HUES48 (cell line): ENCODE measurements around the gene GNAI3.
"Not testable (repeated sequence)": the region's sequence is repeated elsewhere in the genome, so short reads cannot be mapped to it uniquely, and the experiment has no call there.

Source experiments
- H3K27ac ChIP-seq: one replicate; pipeline ENCODE4 v1.7.0; 2013; ENCODE audit warnings: low read depth, low read length, inconsistent platforms
- H3K27me3 ChIP-seq: 2 replicates; pipeline ENCODE4 v1.6.1; 2013; ENCODE audit warnings: mild to moderate bottlenecking, low read length; ENCODE audit not compliant: control insufficient read depth, insufficient read depth
- H3K36me3 ChIP-seq: 2 replicates; pipeline ENCODE4 v1.6.1; 2013; ENCODE audit warnings: low read length; ENCODE audit not compliant: control insufficient read depth, insufficient read depth
- H3K4me1 ChIP-seq: 2 replicates; pipeline ENCODE4 v1.6.1; 2013; ENCODE audit warnings: mild to moderate bottlenecking, low read length; ENCODE audit not compliant: control insufficient read depth, insufficient read depth
- H3K4me3 ChIP-seq: 2 replicates; pipeline ENCODE4 v1.5.1; 2013; ENCODE audit warnings: mild to moderate bottlenecking, low read depth, low read length
- H3K9ac ChIP-seq: 2 replicates; pipeline ENCODE4 v1.6.1; 2013; ENCODE audit warnings: mild to moderate bottlenecking, low read depth, low read length, moderate library complexity
- H3K9me3 ChIP-seq: 2 replicates; pipeline ENCODE4 v1.6.1; 2013; ENCODE audit warnings: low read length; ENCODE audit not compliant: control insufficient read depth, insufficient read depth

Gene GNAI3

DNA sequence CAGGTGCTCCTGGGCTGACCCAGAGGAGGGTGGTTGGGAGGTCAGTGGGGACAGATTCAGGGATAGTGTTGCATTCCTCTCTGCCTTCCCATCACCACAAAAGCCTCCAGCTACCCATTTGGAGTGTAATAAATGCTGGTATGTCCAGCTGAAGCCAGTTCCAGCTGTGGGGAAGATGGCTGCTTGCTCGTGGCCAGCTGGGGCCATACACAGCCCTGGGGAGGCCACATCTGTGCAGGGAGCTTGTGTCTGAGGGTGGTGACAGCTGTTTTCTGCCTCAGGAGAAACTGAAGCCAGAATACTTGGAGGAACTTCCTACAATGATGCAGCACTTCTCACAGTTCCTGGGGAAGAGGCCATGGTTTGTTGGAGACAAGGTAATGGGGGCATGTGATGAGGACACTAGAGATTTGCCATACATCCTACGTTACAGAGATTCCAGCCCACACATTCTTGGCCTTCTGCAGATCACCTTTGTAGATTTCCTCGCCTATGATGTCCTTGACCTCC lies 110.2 kb downstream of the GNAI3 start:
- Histone ChIP-seq H3K4me3 (no peak overlapping the region), H3K36me3 (no peaks in the 10 kb centered on the region), H3K27me3 (peaks cover 11% of the 10 kb centered on the region), H3K27ac (no peak overlapping the region), H3K4me1 (no peaks in the 10 kb centered on the region), H3K9ac (no peak overlapping the region), H3K9me3 (no peaks in the 10 kb centered on the region)

DNA sequence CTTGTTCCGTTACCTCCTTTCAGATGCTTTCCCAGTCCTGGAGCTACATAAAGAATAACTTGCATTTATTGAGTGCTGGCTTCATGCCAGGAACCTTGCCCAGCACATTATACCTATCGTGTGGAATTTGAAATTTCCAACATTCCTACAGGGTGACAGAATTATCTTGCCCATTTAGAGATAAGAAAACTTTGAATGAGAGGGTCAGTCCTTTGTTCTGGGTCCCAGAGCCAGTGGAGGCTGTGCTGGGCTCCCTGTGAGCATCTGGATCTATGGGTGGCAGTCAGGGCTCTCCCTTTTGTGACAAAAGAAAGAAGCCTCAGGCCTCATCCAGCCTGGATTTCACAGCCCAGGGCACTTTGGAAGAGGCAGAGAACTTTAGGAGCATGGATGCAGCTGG lies 110.7 kb downstream of the GNAI3 start:
- H3K9ac ChIP-seq = no peak overlapping the region
- H3K9me3 ChIP-seq = no peaks in the 10 kb centered on the region
- no peak overlapping the region for H3K4me3 ChIP-seq
- H3K36me3 ChIP-seq = no peaks in the 10 kb centered on the region
- peaks cover 10% of the 10 kb centered on the region for H3K27me3 ChIP-seq
- H3K27ac ChIP-seq = no peak overlapping the region
- no peaks in the 10 kb centered on the region for H3K4me1 ChIP-seq

- Histone ChIP-seq H3K27me3 (no peaks in the 10 kb centered on the region), H3K9me3 (no peaks in the 10 kb centered on the region), H3K9ac (no peak overlapping the region), H3K4me3 (no peak overlapping the region), H3K27ac (no peak overlapping the region), H3K36me3 (no peaks in the 10 kb centered on the region), H3K4me1 (no peaks in the 10 kb centered on the region)
Measured at GRCh38 chr1:109659997-109660690, 111.7 kb downstream of the GNAI3 start.

DNA sequence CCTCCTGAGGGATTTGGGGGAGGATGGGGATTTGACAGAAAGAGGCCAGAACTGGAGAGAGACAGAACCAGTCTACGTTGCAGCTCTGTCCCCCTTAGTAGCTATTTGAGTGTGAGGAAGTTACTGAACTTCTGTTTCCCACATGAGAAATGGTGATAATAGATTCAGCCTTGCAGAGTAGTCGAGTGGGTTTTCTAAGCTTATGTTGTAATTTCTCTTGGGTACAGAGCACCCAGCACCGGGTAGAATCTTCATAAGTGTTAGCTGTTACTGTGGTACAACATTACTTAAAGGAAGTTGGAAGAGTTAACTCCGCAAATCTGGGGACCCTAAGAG lies 112.2 kb downstream of the GNAI3 start:
- H3K4me1 ChIP-seq, H3K27me3 ChIP-seq, H3K9me3 ChIP-seq, H3K9ac ChIP-seq, H3K36me3 ChIP-seq, H3K27ac ChIP-seq, H3K4me3 ChIP-seq: not testable (repeated sequence)

- Histone ChIP-seq H3K9ac (no peak overlapping the region), H3K4me1 (no peaks in the 10 kb centered on the region), H3K4me3 (no peak overlapping the region), H3K27me3 (no peaks in the 10 kb centered on the region), H3K9me3 (no peaks in the 10 kb centered on the region), H3K36me3 (no peaks in the 10 kb centered on the region), H3K27ac (no peak overlapping the region)
Measured at GRCh38 chr1:109661391-109661790, 113.0 kb downstream of the GNAI3 start.

- Histone ChIP-seq H3K27me3 (no peaks in the 10 kb centered on the region), H3K27ac (no peak overlapping the region), H3K9ac (no peak overlapping the region), H3K4me1 (peaks cover 10% of the 10 kb centered on the region), H3K4me3 (no peak overlapping the region), H3K36me3 (no peaks in the 10 kb centered on the region), H3K9me3 (no peaks in the 10 kb centered on the region)
Measured at GRCh38 chr1:109664671-109665070, 116.3 kb downstream of the GNAI3 start.

GRCh38 chr1:109667452-109668122 lies 119.2 kb downstream of the GNAI3 start, which contains the start of gene GSTM2:
GSTM2 (plus strand) TSS chr1:109668057; CDS start chr1:109668116, 59 bp downstream.
- Histone ChIP-seq H3K27me3 (no peaks in the 10 kb centered on the region), H3K36me3 (no peaks in the 10 kb centered on the region), H3K9ac (no peak within 1 kb of the TSS), H3K27ac (no peak within 1 kb of the TSS), H3K9me3 (no peaks in the 10 kb centered on the region), H3K4me1 (peaks cover 10% of the 10 kb centered on the region), H3K4me3 (peak within 1 kb of the TSS; percentile 50)
